AG09309 (cell line): ENCODE results near the gene SYTL4.

ENCODE experiments used
- DNase-seq: peaks from one replicate; pipeline ENCODE4 v3.0.0-alpha.2; 2010; ENCODE audit warnings: low read depth
- H3K4me3 ChIP-seq: 2 replicates; pipeline ENCODE4 v1.5.1; 2011; ENCODE audit warnings: mild to moderate bottlenecking, low read depth, low read length, moderate library complexity; ENCODE audit not compliant: control insufficient read depth
- CTCF ChIP-seq: IDR thresholded peaks from 2 replicates; pipeline ENCODE4 v1.5.1; 2011; ENCODE audit warnings: mild to moderate bottlenecking, low read depth, low read length, inconsistent platforms; ENCODE audit not compliant: insufficient read depth, control insufficient read depth; ENCODE audit errors: missing control alignments

The SYTL4 gene

GRCh38 chrX:100643956-100644860 lies 87.7 kb downstream of the SYTL4 start, which contains the start of gene SRPX2:
Gene SRPX2, plus strand, starts transcription at chrX:100644199. Its CDS starts 2,124 bp downstream, at chrX:100646323.
- peak within 1 kb of the TSS; percentile 38 for H3K4me3 ChIP-seq
- TF ChIP-seq CTCF, result no peak
- peak; percentile 67 for DNase-seq

GRCh38 chrX:100643212-100643611 lies 88.7 kb downstream of the SYTL4 start:
- no peak overlapping the region for H3K4me3 ChIP-seq
- no peak for DNase-seq
- TF ChIP-seq CTCF, result no peak

GRCh38 chrX:100642290-100642689 lies 89.6 kb downstream of the SYTL4 start:
- no peak for DNase-seq
- no peak overlapping the region for H3K4me3 ChIP-seq
- TF ChIP-seq CTCF, result no peak

GRCh38 chrX:100636321-100636991 lies 95.5 kb downstream of the SYTL4 start, which contains the start of gene TSPAN6:
Gene TSPAN6, minus strand, starts transcription at chrX:100636806. Its CDS starts 112 bp downstream, at chrX:100636694.
- peak; percentile 42 for DNase-seq
- peak within 1 kb of the TSS; percentile 71 for H3K4me3 ChIP-seq
- TF ChIP-seq CTCF, result peak; percentile 53

DNA sequence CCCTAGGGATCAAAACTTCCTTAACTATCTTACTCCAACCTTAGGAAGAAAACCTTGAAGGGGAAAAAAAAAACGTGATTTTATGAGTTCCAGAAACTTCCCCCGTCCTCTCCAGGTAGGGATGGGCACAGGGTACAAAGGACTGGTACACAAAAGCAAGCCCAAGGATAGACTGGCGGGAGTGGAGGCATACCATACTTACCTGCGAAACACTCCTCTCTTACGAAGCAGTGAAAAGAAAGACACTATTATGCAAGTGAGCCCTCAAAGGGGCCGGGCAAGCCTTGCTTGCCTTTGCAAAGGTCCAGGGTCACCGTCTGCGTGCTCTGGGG lies 96.0 kb downstream of the SYTL4 start:
- no peak for TF ChIP-seq CTCF
- H3K4me3 ChIP-seq, result peak overlapping the region; percentile 71
- no peak for DNase-seq

- no peak overlapping the region for H3K4me3 ChIP-seq
- TF ChIP-seq CTCF, result no peak
- DNase-seq, result no peak
Measured at GRCh38 chrX:100635040-100635439, 96.9 kb downstream of the SYTL4 start.
